ENCODE data around the gene CUEDC1.
A peak's percentile ranks its signal among the peaks of the same experiment; 100 is the strongest.

Gene CUEDC1

GRCh38 chr17:57900991-57901743 lies 54.0 kb downstream of the CUEDC1 start:
- DNase-seq (ENCODE audit: low read depth in 2 of 2, low spot score in 1 of 2): no peak

GRCh38 chr17:57899822-57900221 lies 55.4 kb downstream of the CUEDC1 start:
- no peak for DNase-seq (ENCODE audit: low read depth in 2 of 2, low spot score in 1 of 2)

DNA sequence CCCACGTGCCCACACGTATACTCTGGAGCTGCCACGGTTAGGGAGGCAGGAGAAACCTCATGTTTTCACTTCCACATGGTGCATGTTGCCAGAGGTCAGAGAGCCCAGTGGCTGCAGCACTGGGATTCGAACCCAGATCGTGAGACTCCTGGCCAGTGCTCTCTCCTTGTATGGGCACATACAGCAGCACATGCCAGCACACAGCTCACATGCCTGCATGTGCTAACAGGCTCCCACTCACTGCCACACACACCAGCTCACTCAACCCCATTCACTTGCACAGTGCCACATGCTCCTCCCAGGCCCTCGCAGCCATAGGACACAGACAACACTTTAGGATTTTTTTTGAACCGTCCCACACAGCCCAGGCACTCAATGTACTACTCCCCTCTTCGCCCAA lies 55.8 kb downstream of the CUEDC1 start:
- DNase-seq (ENCODE audit: low read depth in 2 of 2, low spot score in 1 of 2): no peak

- no peak for DNase-seq (ENCODE audit: low read depth in 2 of 2, low spot score in 1 of 2)
Measured at GRCh38 chr17:57898487-57899311, 56.5 kb downstream of the CUEDC1 start.

DNA sequence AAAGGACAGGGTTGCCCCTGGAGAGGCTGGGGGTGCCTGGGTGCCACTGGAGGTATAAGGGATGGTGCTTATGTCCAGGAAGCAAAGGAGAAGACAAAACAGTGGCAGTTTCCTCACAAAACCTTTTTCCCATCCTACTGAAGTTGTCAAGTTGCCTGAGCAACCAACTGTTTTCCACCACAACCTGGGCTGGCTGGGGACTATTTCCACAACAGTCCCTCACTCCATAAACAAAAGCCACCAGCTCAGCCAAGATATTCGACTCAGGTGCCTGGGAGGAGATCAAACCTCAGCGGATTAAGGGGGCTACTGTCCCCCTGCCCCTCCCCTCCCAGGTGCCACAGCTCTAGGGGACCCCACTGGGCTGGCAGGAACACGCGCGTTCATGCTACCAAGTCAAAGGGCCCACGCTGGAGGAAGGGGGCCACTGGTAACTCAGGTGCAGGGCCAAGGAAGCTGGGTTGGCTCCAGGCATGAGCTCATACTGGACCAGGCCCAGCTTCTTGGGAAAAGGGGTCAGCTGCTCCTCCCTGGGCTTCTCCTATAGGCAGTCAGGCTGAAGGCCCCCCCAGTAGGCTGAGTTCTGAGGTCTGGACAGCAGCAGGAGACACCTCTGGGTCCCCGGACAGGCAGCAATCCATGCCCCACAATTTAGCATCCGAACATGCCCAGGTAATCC lies 59.7 kb downstream of the CUEDC1 start:
- DNase-seq (ENCODE audit: low read depth in 2 of 2, low spot score in 1 of 2): no peak

DNA sequence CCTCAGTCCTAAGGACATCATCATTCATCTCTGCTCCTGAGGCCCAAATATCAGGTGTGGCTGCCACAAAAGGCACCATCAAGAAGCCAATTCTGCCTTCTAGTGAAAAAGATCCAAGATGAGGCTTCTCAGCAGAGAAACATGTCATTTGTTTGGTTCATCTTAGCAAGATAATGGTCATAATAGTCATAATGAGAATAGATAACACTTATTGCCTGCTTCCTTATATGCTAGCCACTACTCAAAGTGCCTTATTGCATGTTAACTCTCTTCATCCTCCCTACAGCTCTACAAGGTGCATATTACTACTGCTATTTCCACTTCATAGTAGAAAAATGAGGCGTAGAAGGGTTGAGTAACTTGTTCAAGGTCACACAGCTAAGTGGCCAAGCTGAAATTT lies 60.4 kb downstream of the CUEDC1 start:
- no peak for DNase-seq (ENCODE audit: low read depth in 2 of 2, low spot score in 1 of 2)

- DNase-seq (ENCODE audit: low read depth in 2 of 2, low spot score in 1 of 2): no peak
Measured at GRCh38 chr17:57892820-57893595, 62.2 kb downstream of the CUEDC1 start.

DNA sequence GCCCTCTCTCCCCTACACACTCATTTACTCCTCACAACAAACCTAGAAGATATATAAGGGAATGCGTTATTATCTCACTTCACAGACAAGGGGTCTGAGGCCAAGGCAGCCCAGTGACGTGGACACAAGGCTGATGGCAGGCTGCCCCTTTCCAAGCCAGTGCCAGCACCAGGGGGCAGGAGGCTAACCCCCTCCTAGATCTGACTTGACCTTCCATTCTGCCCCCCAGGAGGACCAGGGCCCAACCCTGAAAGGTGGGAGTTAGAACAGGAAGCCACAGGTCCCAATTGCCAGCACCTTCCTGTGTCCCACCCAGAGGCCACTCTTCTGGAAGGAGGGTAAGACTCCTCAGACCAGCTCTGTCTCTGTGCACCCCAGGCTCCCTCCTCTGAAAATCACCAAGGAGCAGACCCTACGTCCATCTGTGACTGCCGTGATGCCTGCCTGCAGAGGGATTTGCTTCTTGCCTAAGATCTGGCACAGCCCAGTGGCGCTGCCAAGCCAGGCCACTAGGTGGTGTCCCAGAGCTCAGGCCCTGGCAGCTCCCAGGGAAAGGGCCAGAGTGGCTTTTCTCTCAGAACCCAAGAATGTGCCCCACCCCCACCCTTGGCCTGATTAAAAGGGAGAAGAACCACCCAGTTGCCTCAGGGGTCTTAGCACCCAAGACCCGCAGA lies 62.9 kb downstream of the CUEDC1 start:
- DNase-seq (ENCODE audit: low read depth in 2 of 2, low spot score in 1 of 2): peak; percentile 45 to 61

GRCh38 chr17:57890857-57891232 lies 64.4 kb downstream of the CUEDC1 start:
- DNase-seq (ENCODE audit: low read depth in 2 of 2, low spot score in 1 of 2): no peak

DNA sequence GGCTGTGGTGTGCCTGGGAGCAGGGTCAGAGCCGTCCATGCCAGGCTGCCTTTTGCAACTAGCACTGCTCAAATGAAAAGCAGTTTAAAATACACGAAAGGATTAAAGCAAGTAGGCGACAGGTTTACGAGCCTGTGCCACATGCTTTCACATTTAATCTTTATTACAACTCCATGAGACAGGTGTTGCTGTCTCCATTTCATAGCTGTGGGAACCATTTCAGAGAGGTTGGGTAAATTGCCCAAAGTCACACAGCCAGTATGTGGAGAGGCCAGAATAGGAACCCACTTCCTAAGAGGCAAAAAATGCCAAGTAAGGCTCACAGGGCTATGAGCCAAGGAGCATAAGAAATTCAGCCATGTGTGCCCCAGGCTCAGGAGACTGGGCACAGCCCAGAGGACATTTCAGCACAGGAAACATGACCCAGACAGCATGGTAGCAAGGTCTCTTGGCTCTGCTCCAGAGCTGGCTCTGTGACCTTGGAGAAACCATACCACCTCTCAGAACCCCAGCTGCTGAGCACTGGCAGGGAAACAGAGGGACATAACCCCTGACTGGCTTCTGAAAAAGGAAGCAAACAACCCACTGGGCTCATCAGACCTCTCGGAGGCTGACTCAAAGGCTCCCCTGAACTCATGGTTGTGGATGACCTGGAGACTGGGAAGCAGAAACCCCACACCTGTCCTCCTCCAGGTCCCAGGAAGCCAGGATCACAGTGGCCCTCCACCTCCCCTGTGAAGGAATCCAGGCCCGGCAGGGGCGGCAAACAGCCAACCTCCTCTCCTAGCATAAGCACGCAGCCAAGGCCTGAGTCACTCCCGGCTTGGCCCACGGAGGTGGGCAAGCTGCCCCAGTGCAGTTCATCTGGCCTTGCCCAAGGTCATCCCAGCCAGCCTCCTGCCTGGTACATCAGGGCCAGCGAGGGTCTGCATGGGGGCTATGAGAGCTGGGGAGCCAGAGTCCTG lies 65.0 kb downstream of the CUEDC1 start:
- no peak for DNase-seq (ENCODE audit: low read depth in 2 of 2, low spot score in 1 of 2)

DNA sequence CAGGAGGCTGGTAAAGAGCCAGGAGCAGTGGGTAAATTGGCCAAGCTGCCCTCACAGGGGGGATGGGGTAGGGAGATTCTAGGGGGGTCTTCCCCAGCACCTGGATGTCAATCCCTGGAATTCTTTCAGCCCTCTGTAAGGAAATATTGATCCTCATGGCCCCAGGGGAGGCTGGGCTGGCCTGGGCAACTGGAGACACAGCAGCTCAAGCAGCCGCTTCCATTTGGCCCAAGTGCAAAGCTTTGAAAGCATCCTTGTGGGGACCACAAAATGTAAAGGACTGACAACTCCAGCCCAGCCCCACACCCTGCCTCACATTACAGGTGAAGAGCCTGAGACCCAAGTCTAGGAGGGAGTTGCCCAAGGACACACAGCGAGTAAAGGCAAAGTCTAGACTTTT lies 66.0 kb downstream of the CUEDC1 start:
- DNase-seq (ENCODE audit: low read depth in 2 of 2, low spot score in 1 of 2): no peak

- DNase-seq (ENCODE audit: low read depth in 2 of 2, low spot score in 1 of 2): no peak
Measured at GRCh38 chr17:57888311-57889216, 66.6 kb downstream of the CUEDC1 start.

DNA sequence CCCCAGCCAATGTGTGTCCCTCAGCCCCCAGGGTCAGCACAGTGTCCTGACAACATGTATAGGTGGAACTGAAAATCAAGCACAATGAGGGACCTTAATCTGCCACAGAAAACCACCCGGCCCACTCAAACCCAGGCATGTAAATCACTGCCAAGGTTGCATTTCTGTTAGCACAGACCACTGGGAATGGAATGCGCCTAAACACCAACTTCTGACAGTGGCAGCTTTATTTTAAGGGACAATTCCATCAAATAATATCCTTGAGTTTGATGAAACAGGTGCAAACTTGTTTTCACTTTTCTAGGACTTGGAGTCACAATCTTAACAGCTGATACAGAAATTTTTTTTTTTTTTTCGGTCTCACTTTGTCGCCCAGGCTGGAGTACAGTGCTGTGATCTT lies 68.1 kb downstream of the CUEDC1 start:
- no peak for DNase-seq (ENCODE audit: low read depth in 2 of 2, low spot score in 1 of 2)

GRCh38 chr17:57886020-57886419 lies 69.2 kb downstream of the CUEDC1 start:
- DNase-seq (ENCODE audit: low read depth in 2 of 2, low spot score in 1 of 2): no peak

DNA sequence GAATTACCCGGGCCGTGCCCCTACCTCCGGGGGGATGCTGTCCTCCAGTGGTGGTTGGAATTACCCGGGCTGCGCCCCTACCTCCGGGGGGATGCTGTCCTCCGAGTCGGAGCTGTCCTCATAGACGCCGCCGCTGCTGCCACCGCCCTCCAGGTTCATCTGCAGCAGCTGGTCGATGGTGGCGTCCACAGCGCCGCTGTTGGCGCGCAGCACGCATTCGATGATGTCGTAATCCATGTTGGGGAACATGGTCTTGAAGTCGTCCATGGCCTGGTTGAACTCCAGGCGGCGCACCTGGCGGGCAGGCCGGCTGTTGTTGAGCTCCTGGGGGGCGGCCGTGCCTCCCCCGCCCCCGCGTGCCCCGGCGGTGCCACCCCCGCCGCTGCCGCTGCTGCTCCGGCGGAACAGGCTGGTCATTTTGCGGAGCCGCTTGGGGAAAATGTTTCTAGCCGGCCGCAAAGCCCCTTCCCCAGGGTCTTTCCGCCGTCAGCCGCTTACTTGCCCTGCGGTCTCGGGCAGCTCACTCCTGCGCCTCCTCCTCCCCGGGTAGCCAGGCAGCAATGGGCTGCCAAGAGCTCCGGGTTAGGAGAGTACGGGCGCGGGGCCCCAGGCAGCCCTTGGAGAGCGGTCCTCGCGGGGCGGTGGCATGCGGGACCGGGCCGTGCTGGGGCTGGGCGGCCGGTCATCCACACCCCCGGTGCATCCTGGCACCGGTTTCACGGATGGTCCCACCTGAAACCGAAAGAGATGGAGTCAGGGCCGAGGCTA lies 69.9 kb downstream of the CUEDC1 start:
- no peak for DNase-seq (ENCODE audit: low read depth in 2 of 2, low spot score in 1 of 2)

DNA sequence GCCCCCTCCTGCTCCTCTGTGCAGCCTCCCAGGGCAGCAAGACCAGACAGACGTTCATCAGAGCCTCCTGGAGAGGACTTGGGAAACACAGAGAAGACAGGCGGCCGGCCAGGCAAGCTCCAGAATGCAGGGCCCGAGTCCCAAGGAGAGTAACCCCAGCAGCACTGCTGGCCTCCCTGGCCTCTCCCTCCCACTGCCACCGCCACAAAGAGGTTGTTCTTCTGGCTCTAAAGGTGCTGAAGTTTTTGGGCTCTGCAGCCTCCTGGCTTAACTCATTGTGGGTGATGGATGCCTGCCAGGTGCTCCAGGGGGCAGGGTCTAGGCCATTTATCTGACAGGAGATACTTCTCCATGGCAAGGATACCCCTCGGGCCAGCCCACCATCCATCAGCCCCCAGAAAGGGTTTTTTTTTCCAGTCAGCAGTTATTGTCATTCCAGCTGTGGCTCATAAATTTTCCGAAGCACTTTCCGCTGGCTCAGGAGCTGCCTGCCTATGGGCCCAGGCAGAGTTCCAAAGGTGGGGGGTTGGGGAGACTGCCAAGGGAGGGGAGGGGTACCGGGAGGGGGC lies 73.3 kb downstream of the CUEDC1 start:
- no peak for DNase-seq (ENCODE audit: low read depth in 2 of 2, low spot score in 1 of 2)

GRCh38 chr17:57881143-57881542 lies 74.1 kb downstream of the CUEDC1 start:
- DNase-seq (ENCODE audit: low read depth in 2 of 2, low spot score in 1 of 2): no peak
